GM19328 (cell line): ENCODE results near the gene DOCK1.
"Not testable (repeated sequence)": the region's sequence is repeated elsewhere in the genome, so short reads cannot be mapped to it uniquely, and the experiment has no call there.

Source experiments
- ATAC-seq: cut with Tn5 transposase; IDR thresholded peaks from one replicate; pipeline ENCODE4 v1.9.1; 2021; ENCODE audit warnings: mild to moderate bottlenecking, moderate library complexity; ENCODE audit not compliant: unreplicated experiment

DOCK1 gene

DNA sequence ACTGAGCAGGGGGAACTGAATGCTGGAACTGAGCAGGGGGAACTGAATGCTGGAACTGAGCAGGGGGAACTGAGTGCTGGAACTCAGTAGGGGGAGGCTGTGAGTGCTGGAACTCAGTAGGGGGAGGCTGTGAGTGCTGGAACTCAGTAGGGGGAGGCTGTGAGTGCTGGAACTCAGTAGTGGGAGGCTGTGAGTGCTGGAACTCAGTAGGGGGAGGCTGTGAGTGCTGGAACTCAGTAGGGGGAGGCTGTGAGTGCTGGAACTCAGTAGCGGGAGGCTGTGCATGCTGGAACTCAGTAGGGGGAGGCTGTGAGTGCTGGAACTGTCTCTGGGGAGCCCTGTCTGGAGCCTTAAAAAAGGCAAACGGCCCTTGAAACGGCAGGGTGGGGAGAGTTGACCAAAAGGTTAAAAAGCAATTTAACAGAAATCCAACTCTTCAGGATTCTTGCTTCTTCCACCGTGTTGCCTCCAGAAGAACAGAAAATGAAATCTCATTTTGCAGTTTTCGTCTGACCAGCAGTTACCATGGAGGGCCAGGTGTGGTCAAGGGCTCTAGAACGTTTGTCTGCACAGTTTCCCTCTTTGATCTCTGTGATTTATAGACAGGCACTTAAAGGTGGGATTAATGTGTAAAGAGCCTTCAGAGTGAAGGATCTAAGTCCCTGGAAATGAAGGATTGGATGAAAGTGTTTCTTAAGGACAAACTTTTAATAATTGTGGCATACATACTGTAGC lies 19.1 kb downstream of the DOCK1 start:
- ATAC-seq = no peak

DNA sequence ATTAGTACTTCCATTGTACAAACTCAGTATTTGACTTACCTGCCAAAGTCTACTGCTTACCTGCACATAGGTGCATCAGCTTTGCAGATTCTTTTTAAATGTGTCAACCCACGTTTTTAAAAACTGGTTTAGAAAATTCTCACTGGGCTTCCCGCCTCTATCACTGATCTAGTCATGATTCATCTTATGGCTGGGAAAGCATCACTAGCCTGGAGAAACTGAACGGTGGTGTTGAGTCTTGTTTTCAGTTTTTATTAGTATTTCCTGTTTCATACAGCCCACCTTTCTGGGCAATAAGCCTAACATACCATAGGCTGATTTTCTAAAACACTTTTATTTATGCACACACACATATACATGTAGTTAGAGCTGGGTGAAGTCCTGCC lies 19.7 kb downstream of the DOCK1 start:
- no peak for ATAC-seq

DNA sequence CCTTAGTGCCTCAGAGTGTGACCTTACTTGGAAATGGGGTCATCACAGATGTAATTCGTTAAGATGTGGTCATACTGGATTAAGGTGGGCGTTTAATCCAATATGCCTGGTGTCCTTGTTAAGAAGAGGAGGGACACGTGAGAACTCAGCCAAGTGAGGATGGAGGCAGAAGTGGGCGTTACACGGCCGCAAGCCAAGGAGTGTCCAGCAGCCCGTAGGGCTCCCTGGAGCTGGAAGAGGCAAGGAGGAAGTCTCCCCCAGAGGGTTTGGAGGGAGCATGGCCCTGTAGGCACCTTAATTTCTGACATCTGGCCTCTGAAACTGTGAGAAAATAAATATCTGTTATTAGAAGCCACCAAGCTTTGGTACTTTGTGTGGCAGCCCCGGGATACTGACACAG lies 21.3 kb downstream of the DOCK1 start:
- no peak for ATAC-seq

DNA sequence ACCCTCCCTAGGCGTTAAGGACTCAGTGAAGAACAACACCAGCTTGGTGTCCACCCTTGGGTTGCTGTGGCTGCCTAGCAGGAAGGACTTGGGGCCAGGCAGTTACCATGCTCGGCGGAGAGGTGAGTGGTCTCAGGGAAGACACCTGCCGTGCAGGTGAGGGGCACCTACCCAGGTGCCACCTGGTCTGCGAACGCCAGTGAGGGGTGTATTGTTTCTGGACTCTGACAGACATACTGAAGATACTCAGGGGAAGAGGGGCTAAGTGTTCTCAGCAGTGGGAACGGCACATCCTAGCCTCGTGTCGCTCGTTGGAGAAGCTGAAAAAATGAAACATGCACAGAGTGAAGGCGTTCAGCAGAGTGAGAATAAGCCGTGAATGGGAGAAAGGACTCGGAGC lies 22.6 kb downstream of the DOCK1 start:
- no peak for ATAC-seq

DNA sequence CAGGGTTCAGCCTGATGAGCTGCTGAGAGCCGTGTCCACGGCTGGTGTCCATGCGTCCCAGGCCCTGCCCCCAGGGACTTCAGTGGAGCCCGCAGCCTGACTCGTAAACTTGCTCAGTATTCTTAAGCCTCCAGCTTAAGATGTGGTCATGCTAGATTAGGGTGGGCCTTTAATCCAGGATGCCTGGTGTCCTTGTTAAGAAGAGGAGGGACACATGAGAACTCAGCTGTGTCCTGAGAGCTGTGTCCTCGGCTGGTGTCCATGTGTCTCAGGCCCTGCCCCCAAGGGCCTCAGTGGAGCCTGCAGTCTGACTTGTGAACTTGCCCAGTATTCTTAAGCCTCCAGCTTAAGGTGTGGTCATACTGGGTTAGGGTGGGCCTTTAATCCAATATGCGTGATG lies 23.0 kb downstream of the DOCK1 start:
- no peak for ATAC-seq

GRCh38 chr10:126929391-126929790 lies 24.2 kb downstream of the DOCK1 start:
- ATAC-seq = no peak

DNA sequence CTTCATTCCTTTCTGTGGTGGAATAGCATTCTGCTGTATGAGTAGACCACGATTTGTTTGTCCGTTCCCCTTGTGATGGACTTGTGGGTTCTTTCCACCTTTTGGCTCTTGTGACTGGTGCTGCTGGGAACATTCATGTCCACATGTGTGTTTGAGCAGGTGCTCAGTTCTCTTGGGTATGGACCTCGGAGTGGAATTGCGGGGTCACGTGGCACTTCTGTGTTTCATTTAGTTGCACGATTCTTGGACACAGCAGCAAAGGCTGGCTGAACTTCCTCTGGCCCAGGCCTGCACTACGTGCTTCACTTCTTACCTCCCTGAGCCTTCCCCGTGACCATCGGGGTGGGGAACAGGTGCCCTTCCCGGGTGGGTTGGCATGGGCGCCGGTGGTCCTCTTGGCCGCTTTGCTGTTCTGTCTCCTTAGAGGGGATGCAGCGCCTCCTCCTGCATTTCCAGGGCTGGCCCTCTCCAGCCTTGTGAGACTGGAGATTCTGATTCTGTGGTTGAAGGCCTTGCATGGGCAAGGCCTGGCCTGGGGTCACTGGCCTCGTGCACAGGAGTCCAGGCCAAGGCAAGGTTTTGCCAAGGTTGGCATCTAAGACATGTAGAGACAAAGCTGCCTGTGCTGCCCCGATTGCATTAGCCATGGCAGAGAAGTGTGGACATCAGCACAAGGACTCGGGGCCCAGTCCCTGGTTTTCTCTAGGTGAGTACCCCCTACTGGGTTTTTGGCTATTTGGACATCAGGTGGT lies 25.1 kb downstream of the DOCK1 start:
- ATAC-seq = no peak

DNA sequence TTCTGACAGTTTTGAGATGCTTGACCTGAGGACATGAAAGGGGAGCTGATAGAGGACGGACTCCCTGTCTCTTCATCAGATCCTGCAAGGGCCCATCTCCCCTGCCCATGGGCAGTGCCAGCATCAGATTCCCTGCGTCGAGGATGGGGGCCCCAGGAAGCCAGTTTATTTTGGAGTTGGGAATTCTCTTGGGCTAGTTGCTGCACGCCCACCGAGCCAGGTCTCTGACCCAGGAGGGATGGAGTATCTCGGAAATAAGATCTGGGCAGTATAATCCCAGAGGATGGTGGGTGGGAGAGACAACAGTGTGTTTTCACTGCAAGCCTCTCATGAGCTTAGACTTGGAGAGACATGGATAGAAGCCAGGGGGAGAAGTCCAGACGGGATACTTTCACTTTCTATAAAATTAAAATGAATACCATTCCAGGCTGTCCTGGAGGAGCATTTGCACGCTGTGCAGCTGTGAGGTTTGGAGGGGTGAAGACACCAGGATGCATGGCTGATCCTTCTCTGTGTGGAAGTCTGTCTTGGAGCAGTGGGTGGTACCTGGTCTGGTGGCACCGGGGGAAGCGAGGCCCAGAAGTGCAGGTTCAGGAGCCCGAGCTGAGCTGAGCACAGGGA lies 25.8 kb downstream of the DOCK1 start:
- no peak for ATAC-seq

- ATAC-seq = no peak
Observed at GRCh38 chr10:126931544-126931943, 26.3 kb downstream of the DOCK1 start.

DNA sequence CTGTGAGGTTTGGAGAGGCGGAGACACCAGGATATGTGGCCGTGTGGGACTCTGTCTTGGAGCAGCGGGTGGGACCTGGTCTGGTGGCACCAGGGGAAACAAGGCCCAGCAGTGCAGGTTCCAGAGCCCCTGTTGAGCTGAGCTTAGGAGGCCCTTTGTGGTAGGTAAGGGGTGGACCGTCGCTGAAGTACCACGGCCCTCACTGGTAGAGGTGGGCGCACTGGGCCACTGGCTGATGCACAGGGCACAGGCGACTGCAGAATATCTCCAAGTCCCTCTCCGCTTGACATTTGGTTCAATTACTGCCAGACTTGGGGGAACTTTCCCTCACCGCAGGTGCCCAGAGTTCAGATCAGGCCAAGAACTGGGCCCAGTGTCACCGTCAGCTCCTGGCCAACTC lies 27.3 kb downstream of the DOCK1 start:
- no peak for ATAC-seq

DNA sequence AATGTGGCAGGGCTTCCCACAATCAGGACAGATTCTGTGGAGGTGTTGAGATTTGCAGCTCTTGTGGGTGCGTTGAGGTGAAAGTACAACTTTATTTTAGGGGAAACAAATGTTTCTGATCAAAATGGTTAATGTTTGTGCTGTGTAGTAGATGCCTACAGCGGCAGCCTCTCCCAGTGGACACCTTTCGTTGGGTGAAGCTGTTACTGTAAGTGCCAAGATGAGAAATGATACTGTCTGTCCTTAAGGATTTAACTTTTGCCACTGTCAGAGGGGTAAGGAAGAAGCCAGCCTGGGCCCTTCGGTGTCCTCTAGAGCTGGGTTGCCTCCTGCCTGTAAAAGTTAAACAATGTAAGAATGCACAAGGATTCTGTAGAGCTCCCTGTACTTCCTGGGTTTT lies 27.9 kb downstream of the DOCK1 start:
- ATAC-seq = no peak

- ATAC-seq = no peak
Observed at GRCh38 chr10:126935263-126935946, 30.2 kb downstream of the DOCK1 start.

GRCh38 chr10:126937026-126937425 lies 31.8 kb downstream of the DOCK1 start:
- no peak for ATAC-seq

DNA sequence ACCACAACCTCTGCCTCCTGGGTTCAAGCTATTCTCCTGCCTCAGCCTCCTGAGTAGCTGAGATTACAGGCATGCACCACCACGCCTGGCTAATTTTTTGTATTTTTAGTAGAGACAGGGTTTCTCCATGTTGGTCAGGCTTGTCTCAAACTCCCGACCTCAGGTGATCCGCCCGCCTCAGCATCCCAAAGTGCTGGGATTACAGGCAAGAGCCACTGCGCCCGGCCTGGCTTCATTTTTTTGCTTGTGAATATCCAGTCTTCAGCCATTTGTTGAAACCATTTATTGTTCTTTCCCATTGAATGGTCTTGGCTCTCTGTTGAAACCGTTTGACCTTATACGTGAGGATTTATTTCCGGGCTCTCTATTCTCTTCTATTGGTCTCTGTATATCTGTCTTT lies 32.9 kb downstream of the DOCK1 start:
- not testable (repeated sequence) for ATAC-seq

GRCh38 chr10:126939706-126940105 lies 34.5 kb downstream of the DOCK1 start:
- ATAC-seq = no peak

- no peak for ATAC-seq
Observed at GRCh38 chr10:126940670-126941310, 35.6 kb downstream of the DOCK1 start.

DNA sequence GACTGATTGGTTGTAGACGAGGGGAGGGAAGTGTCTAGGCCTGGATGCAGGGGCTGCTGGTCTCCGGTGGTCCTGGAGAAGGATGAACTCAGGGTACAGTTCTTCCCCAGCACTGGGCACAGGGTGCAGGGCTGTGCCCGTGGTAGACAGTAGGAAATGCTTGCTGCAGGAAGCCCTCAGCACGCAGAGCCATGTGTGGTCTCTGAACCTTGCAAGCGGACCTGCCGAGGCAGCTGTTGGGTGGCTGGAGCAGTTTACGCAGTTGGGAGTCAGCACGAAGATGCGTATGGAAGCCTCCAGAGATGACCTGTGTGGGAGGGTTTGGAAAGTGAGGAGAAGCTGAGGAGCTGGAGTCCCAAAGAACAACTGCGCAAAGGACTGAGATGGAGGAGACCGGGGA lies 39.0 kb downstream of the DOCK1 start:
- no peak for ATAC-seq

- ATAC-seq = no peak
Observed at GRCh38 chr10:126945351-126946030, 40.3 kb downstream of the DOCK1 start.

DNA sequence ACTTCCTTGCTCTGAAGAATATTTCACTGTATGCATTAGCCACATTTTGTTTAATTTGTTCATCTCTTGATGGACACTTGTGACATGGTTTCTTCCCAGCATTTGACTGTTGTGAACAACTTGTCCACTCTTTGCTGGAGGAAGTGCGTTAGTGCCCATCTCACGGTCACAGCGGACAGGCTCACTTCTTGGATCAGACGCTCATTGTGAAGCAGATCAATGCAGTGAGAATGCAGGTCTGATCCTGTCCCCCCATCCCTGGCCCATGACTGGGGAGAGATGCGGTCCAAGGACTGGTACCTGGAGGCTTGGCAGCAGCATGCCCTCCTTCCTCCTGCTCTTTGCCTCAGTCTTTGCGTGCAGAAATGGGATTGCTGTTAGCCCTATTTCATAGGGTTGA lies 41.5 kb downstream of the DOCK1 start:
- no peak for ATAC-seq

DNA sequence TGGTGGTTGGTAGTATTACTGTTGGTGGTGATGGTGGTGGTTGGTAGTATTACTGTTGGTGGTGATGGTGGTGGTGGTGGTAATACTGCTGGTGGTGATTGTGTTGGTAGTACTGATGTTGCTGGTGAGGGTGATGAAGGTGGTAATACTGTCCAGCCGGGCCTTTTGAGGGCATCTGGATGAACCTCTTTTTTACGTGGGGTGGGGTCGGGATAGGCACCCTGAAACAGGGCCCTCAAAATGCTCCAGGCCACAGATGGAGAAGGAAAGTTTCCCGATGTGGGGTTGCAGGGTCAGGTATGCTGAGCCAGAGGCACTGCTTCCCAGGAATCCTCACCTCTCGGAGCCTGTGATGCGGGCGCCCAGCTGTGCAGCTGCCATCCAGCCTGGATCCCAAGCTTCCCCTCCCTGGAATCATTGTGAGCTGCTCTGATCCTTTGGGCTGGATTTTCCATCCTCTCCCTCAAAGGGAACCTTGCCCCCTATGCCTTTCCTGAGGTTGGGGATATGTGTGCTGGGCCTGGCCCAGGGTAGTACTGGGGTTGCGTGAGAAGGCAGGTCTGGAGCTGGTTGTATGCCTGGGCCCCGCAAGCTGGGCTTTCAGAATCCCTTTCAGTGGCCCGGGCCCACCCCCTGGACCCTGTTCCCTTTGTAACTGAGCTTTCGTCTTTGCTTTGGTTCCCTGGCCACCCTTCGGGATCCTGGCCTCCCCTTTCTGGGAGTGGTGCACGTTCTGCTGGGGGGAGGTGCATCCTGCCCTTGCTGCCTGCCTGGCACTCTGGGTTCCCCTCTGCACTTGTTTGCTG lies 43.3 kb downstream of the DOCK1 start:
- no peak for ATAC-seq
